A549 treated with Hydrocortisone at 1 μM for 4 hours (cell line): ENCODE results near the gene OR13J1. TPM values are rescaled to one million over a fixed set of nuclear protein-coding genes. Genes with fewer than 3 reads are reported as not detected.

Source experiments
- total RNA-seq: library from RNA; stranded (reverse); fragments of 200-300 nt; extraction: Qiagen RNA extraction; gene quantifications from 5 replicates; pipeline ENCODE4 v1.2.3, GENCODE V29; 2022

Gene OR13J1
- not detected in 5 replicates for total RNA-seq

GRCh38 chr9:35870351-35870923 is at the start of gene OR13J1:
OR13J1 (minus strand) TSS chr9:35870401; CDS start chr9:35870401, 0 bp downstream.

GRCh38 chr9:35909274-35909673 is 39.1 kb upstream of the OR13J1 start, which contains the start of gene SPAAR:
SPAAR (plus strand) TSS chr9:35909490; CDS start chr9:35910464, 974 bp downstream.

GRCh38 chr9:35905912-35906679 is 35.9 kb upstream of the OR13J1 start, which contains the start of gene HRCT1:
HRCT1 (plus strand) TSS chr9:35906202; CDS start chr9:35906288, 86 bp downstream.

GRCh38 chr9:35829084-35829763 is 41.0 kb downstream of the OR13J1 start, which contains the start of gene TMEM8B:
TMEM8B (plus strand) TSS chr9:35829228; CDS start chr9:35829448, 220 bp downstream.

GRCh38 chr9:35828716-35829083 is 41.5 kb downstream of the OR13J1 start, which contains the start of gene FAM221B:
FAM221B (minus strand) TSS chr9:35828732; CDS start chr9:35826161, 2,571 bp downstream.

Other genes starting within 250 kb of the OR13J1 start
- gene SIT1, start 219.5 kb downstream of the OR13J1 start, total RNA-seq = not detected in 5 replicates
- 8.7 to 24.4 TPM (median 17.9 TPM) in 4 of 5 replicates, not detected in the other for gene RMRP, start 212.4 kb downstream of the OR13J1 start, total RNA-seq
- 23.0 to 32.2 TPM (median 31.3 TPM) in 5 replicates for gene CCDC107, start 212.1 kb downstream of the OR13J1 start, total RNA-seq
- gene ARHGEF39, start 205.2 kb downstream of the OR13J1 start, total RNA-seq = 13.6 to 18.2 TPM (median 17.4 TPM) in 5 replicates
- 4.3 to 7.6 TPM (median 7.1 TPM) in 5 replicates for gene CA9, start 196.5 kb downstream of the OR13J1 start, total RNA-seq
- 626 to 688 TPM (median 676 TPM) in 5 replicates for gene TPM2, start 180.5 kb downstream of the OR13J1 start, total RNA-seq
- gene TLN1, start 138.2 kb downstream of the OR13J1 start, total RNA-seq = 111 to 160 TPM (median 122 TPM) in 5 replicates
- 55.6 to 64.0 TPM (median 57.5 TPM) in 5 replicates for gene CREB3, start 137.7 kb downstream of the OR13J1 start, total RNA-seq
- 31.2 to 37.5 TPM (median 35.7 TPM) in 5 replicates for gene GBA2, start 121.2 kb downstream of the OR13J1 start, total RNA-seq
- 12.6 to 19.2 TPM (median 16.0 TPM) in 5 replicates for gene RGP1, start 121.1 kb downstream of the OR13J1 start, total RNA-seq
- gene MSMP, start 116.1 kb downstream of the OR13J1 start, total RNA-seq = 0.40 to 0.58 TPM in 2 of 5 replicates, not detected in the others
- 3.8 to 6.9 TPM (median 5.4 TPM) in 5 replicates for gene NPR2, start 78.8 kb downstream of the OR13J1 start, total RNA-seq
- gene SPAG8, start 58.1 kb downstream of the OR13J1 start, total RNA-seq = 0.27 to 0.49 TPM (median 0.35 TPM) in 5 replicates
- gene HINT2, start 55.4 kb downstream of the OR13J1 start, total RNA-seq = 55.0 to 109 TPM (median 99.7 TPM) in 5 replicates
- not detected in 5 replicates for gene FAM221B, start 41.7 kb downstream of the OR13J1 start, total RNA-seq
- 2.6 to 4.0 TPM (median 3.3 TPM) in 5 replicates for gene TMEM8B, start 41.2 kb downstream of the OR13J1 start, total RNA-seq
- gene HRCT1, start 35.8 kb upstream of the OR13J1 start, total RNA-seq = 0.20 to 0.47 TPM (median 0.30 TPM) in 5 replicates
- gene SPAAR, start 39.1 kb upstream of the OR13J1 start, total RNA-seq = 0.05 to 0.15 TPM (median 0.07 TPM) in 3 of 5 replicates, not detected in the others
- gene OR2S2, start 87.8 kb upstream of the OR13J1 start, total RNA-seq = not detected in 5 replicates
- 5.5 to 6.3 TPM (median 6.0 TPM) in 5 replicates for gene RECK, start 166.5 kb upstream of the OR13J1 start, total RNA-seq